ENCODE measurements around the gene NDUFAF8.
A peak's percentile ranks its signal among the peaks of the same experiment; 100 is the strongest.

Gene NDUFAF8

DNA sequence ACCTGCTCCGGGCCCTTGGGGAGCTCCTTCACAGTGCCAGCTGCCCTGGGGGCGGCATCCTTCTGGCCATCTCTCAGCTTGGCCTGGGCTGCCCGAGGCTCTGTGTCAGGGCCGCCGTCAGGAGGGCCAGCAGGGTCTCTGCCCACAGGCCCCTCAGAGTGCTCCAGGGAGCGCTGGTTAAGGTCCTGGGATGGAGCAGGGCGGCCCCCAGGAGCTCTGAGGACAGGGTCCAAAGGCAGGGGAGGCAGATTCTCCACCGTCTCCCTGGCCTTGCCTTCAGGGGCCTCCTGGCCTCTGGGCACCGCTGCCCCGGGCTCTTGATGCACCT lies 7.2 kb downstream of the NDUFAF8 start:
- no peak overlapping the region for H3K27ac ChIP-seq
- TF ChIP-seq, protein P1, sequence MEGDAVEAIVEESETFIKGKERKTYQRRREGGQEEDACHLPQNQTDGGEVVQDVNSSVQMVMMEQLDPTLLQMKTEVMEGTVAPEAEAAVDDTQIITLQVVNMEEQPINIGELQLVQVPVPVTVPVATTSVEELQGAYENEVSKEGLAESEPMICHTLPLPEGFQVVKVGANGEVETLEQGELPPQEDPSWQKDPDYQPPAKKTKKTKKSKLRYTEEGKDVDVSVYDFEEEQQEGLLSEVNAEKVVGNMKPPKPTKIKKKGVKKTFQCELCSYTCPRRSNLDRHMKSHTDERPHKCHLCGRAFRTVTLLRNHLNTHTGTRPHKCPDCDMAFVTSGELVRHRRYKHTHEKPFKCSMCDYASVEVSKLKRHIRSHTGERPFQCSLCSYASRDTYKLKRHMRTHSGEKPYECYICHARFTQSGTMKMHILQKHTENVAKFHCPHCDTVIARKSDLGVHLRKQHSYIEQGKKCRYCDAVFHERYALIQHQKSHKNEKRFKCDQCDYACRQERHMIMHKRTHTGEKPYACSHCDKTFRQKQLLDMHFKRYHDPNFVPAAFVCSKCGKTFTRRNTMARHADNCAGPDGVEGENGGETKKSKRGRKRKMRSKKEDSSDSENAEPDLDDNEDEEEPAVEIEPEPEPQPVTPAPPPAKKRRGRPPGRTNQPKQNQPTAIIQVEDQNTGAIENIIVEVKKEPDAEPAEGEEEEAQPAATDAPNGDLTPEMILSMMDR (conservative IDR thresholded peaks at IDR 0.05), result no peak

DNA sequence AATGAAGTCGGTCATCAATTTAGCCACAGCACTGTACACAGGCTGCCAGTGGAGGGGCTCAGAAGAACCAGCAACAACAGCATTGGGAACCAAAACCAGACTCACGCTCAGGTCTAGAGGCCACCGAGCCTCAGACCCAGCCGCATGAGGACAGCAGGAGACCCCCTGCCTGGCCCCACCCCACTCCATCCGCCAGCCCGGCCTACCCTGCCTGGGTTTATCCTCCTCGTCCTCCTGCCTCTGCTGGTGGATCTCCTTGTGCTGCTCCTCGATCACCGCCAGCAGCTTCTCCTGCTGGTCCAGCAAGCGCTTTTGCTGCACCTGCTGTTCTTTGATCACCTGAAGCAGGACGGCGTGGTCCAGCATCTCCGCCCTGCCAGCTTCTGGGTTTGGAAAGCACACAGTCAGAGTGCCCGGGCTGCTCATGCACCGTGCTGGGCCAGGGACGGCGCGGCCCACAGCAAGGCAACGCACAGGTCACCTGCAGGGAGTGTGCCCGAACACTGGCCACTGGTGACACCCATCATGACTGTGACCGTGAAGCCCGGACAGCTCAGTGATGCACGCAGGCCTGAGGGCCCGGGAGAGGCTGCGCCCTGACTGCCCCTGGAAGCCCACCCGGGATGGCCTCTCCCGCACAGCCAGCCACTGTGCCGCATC lies 7.7 kb downstream of the NDUFAF8 start:
- H3K27ac ChIP-seq, result no peak overlapping the region
- TF ChIP-seq, protein P1 (conservative IDR thresholded peaks at IDR 0.05), result no peak

DNA sequence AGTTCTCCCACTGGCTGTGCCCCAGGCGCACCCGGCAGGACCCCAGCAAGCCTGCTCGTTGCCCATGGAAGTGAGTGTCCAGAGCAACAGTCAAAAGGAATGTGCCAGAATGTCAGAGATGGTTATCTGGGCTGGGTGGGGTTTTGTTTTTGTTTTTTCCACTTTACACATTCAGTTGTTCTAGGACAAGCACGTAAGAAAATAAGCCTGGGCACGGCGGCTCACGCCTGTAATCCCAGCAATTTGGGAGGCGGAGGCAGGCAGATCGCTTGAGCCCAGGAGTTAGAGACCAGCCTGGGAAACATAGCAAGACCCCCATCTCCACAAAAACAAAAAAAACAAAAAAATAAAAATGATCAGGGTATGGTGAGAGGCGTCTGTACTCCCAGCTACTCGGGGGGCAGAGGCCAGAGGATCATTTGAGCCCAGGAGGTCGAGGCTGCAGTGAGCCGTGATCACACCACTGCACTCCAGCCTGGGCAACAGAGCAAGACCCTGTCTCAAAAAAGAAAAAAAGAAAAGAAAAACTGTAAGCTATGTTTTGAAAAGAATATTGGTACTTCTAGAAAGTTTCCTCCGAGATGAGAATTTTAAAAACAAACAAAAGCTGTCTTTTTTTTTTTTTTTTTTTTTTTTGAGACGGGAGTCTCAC lies 8.3 kb downstream of the NDUFAF8 start:
- TF ChIP-seq, protein P1 (conservative IDR thresholded peaks at IDR 0.05), result no peak
- no peak overlapping the region for H3K27ac ChIP-seq

DNA sequence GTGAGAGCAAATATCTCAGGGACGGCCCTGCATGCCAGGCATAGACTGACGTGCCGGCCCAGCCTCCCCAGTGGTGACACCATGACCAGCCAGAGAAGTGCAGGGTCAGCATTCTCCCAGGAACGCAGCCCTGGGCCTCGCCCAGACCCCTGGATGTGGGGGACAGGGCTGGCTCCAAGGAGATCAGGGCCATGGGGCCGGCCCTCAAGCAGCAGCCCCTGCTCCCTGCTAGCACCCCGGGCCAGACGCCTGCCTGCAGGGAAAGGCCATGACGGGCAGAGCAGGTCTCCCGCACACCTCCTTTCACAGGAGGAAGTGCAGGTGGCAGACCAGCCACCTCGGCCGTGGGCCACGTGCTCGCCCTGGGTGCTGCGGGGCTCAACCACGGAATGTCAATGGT lies 9.5 kb downstream of the NDUFAF8 start:
- H3K27ac ChIP-seq, result no peak overlapping the region
- TF ChIP-seq, protein P1 (conservative IDR thresholded peaks at IDR 0.05), result no peak

DNA sequence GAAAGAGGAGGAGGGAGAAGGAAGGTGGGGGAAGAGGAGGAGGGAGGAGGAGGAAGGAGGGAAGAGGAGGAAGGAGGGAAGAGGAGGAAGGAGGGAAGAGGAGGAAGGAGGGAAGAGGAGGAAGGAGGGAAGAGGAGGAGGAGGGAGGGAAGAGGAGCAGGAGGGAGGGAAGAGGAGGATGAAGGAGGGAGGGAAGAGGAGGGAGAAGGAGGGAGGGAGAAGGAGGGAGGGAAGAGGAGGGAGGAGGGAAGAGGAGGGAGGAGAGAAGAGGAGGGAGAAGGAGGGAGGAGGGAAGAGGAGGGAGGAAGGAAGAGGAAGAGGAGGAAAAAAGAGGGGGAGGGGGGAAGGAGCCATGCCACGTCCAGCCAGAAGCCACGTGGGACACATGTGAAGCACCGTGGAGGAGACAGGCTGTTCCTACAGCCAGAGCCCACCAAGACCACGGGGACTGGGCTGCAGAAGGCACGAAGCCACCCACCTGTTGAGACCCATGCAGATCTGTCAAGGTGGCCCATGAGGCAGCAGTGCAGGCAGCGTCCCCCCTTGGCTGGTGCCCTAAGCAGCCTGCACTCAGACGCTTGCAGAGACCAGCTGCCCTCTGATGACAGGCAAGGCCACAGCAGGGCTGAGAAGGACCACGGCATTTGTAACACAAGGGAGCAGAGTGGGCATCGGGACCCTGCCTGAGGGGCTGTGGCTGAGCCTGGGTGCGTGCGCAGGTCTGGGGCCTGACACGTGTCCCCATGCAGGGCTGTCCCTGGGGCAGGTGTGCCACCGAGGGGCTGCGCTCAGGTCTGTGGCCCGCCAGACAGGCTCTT lies 10.3 kb downstream of the NDUFAF8 start:
- TF ChIP-seq, protein P1 (conservative IDR thresholded peaks at IDR 0.05), result no peak
- H3K27ac ChIP-seq, result no peak overlapping the region

DNA sequence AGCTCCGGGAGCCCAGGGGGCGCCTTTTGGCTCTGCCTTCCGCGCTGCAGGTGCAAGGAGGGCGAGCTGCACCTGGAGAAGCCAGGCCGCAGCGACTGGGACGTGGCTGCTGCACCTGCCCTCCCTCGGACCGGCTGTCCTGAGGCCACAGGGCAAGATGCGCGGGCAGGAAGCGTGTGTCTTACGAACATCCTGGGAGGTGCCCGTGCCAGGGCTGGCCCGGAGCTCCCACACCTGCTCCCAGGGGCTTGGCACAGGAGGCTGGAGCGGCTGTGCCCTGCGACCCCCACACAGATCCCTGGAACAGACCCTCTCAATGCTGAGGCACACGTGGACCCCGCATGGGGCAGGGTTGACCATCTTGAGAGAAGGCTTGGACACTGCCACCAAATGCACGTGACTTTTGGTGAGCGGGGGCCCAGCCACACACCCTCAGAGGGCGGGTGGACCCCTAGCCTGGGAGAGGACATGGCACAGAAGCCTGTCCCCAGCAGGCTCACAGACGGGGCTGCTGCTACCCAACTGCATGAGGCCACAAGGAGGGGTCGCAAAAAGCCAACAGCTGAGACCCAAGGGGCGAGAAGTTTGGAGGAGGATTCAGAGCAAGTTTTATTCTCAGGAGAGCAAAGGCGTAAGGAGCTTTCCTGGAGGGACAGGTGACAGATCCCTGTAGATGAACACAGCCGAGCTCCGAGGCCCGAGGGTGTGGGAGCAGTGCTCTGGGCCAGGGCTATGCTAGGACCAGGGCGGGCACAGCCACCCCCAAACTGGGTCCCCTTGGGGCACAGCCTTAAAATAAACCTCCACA lies 11.4 kb downstream of the NDUFAF8 start:
- H3K27ac ChIP-seq, result peak overlapping the region; percentile 66
- TF ChIP-seq, protein P1 (conservative IDR thresholded peaks at IDR 0.05), result no peak

Data from VCaP (cell line).